Esophagus squamous epithelium (tissue), 4 donors: Measurements from ENCODE around the gene GPX7.

ENCODE experiments used
- POLR2A ChIP-seq, 4 donors: fragments of 450-650 bp; IDR thresholded peaks; one replicate each; pipeline ENCODE4 v1.6.1; 2017; ENCODE audit warnings: antibody characterized with exemption in 4 of 4, mild to moderate bottlenecking in 4 of 4, moderate library complexity in 3 of 4
- TF ChIP-seq, protein P1 (sequence below), 6 experiments: fragments of 450-650 bp in 4 of 6; fragments of 200-600 bp in 2 of 6; sonication (generic) in 2 of 6; IDR thresholded peaks; one replicate each; pipeline ENCODE4 v1.5.1; 2016 to 2019; ENCODE audit warnings: antibody characterized with exemption in 6 of 6, mild to moderate bottlenecking in 4 of 6, moderate library complexity in 4 of 6

- TF ChIP-seq, protein P1, sequence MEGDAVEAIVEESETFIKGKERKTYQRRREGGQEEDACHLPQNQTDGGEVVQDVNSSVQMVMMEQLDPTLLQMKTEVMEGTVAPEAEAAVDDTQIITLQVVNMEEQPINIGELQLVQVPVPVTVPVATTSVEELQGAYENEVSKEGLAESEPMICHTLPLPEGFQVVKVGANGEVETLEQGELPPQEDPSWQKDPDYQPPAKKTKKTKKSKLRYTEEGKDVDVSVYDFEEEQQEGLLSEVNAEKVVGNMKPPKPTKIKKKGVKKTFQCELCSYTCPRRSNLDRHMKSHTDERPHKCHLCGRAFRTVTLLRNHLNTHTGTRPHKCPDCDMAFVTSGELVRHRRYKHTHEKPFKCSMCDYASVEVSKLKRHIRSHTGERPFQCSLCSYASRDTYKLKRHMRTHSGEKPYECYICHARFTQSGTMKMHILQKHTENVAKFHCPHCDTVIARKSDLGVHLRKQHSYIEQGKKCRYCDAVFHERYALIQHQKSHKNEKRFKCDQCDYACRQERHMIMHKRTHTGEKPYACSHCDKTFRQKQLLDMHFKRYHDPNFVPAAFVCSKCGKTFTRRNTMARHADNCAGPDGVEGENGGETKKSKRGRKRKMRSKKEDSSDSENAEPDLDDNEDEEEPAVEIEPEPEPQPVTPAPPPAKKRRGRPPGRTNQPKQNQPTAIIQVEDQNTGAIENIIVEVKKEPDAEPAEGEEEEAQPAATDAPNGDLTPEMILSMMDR (IDR thresholded peaks at IDR 0.05): no peak
- peak in 1 of 4 donors; percentile 41 for TF ChIP-seq POLR2A (IDR thresholded peaks at IDR 0.05)
Measured at GRCh38 chr1:52632732-52633290, 30.6 kb downstream of the GPX7 start, which contains the start of gene SHISAL2A.
